PC-3 (cell line): ENCODE data around the gene TMEM43. TPM values are rescaled to one million over a fixed set of nuclear protein-coding genes. Genes with fewer than 3 reads are reported as not detected.

Experiments used
- ATAC-seq: fragments of 200-7000 bp; cut with Tn5 transposase; 2 replicates; pipeline ENCODE4 v1.9.1; 2020; ENCODE audit warnings: mild to moderate bottlenecking, moderate library complexity
- BruUV-seq: library from RNA; stranded (reverse); fragments of 400-500 nt; replicated peaks from 2 replicates; lab custom pipeline; 2021; lab: Mats Ljungman, UMichigan
- CTCF ChIA-PET: fragments of 300-600 bp; sonication (Branson Sonifier 250); formaldehyde crosslinking; loops from one replicate; lab custom pipeline; 2022; ENCODE audit warnings: antibody characterized with exemption; lab: Charles Lee
- POLR2A ChIA-PET: fragments of 300-600 bp; sonication (Branson Sonifier 250); formaldehyde crosslinking; loops from one replicate; lab custom pipeline; 2022; ENCODE audit warnings: antibody characterized with exemption; ENCODE audit not compliant: unreplicated experiment; lab: Charles Lee
- DNase-seq: peaks from one replicate; pipeline ENCODE4 v3.0.0-alpha.2; 2015
- H2AFZ ChIP-seq: fragments of 300-600 bp; sonication (generic); 2 replicates; pipeline ENCODE4 v1.6.0; 2016; ENCODE audit warnings: antibody characterized with exemption, low read length
- H3F3A ChIP-seq: fragments of 300-600 bp; sonication (generic); one replicate; pipeline ENCODE4 v1.6.0; 2017; ENCODE audit warnings: antibody characterized with exemption, low read length, control low read depth, mild to moderate bottlenecking; ENCODE audit not compliant: unreplicated experiment
- H3K27ac ChIP-seq: fragments of 300-600 bp; sonication (generic); 2 replicates; pipeline ENCODE4 v1.5.1; 2016; ENCODE audit warnings: mild to moderate bottlenecking, low read length
- H3K27me3 ChIP-seq: fragments of 300-600 bp; sonication (generic); 2 replicates; pipeline ENCODE4 v1.6.1; 2016; ENCODE audit warnings: low read length, mixed read lengths
- H3K36me3 ChIP-seq: fragments of 300-600 bp; sonication (generic); 2 replicates; pipeline ENCODE4 v1.6.1; 2016; ENCODE audit warnings: low read depth, mixed run types, low read length, mixed read lengths
- H3K4me1 ChIP-seq: fragments of 300-600 bp; sonication (generic); 2 replicates; pipeline ENCODE4 v1.5.1; 2016; ENCODE audit warnings: low read length; ENCODE audit not compliant: insufficient read depth
- H3K4me2 ChIP-seq: fragments of 300-600 bp; sonication (generic); 2 replicates; pipeline ENCODE4 v1.6.0; 2016; ENCODE audit warnings: low read length
- H3K4me3 ChIP-seq: fragments of 300-600 bp; sonication (generic); 2 replicates; pipeline ENCODE4 v1.5.1; 2016; ENCODE audit warnings: mild to moderate bottlenecking, low read length, mixed read lengths
- H3K79me2 ChIP-seq: fragments of 300-600 bp; sonication (generic); 2 replicates; pipeline ENCODE4 v1.6.1; 2017; ENCODE audit warnings: low read length, mixed read lengths
- H3K9ac ChIP-seq: fragments of 300-600 bp; sonication (generic); 2 replicates; pipeline ENCODE4 v1.6.0; 2016; ENCODE audit warnings: mild to moderate bottlenecking, low read length
- H3K9me2 ChIP-seq: fragments of 300-600 bp; sonication (generic); replicated peaks from 2 replicates; pipeline ENCODE4 v1.6.1; 2016; ENCODE audit warnings: mixed run types, low read length, mixed read lengths
- H3K9me3 ChIP-seq: fragments of 300-600 bp; sonication (generic); 2 replicates; pipeline ENCODE4 v1.6.1; 2016; ENCODE audit warnings: low read length, mixed read lengths
- H4K20me1 ChIP-seq: fragments of 300-600 bp; sonication (generic); 2 replicates; pipeline ENCODE4 v1.6.1; 2016; ENCODE audit warnings: low read length, mixed read lengths
- CTCF ChIP-seq: fragments of 300-600 bp; sonication (generic); conservative IDR thresholded peaks from 2 replicates; pipeline ENCODE4 v1.5.1; 2017; ENCODE audit warnings: antibody characterized with exemption, low read depth, mild to moderate bottlenecking, low read length
- EZH2 ChIP-seq: fragments of 300-600 bp; sonication (generic); IDR thresholded peaks from one replicate; pipeline ENCODE4 v1.6.1; 2017; ENCODE audit warnings: antibody characterized with exemption, mild to moderate bottlenecking, low read length; ENCODE audit not compliant: unreplicated experiment
- EZH2phosphoT487 ChIP-seq: fragments of 300-600 bp; sonication (generic); IDR thresholded peaks from 2 replicates; pipeline ENCODE4 v1.6.1; 2018; ENCODE audit warnings: mild to moderate bottlenecking, antibody characterized with exemption, low read length, borderline replicate concordance
- intact Hi-C: fragments of 100-400 bp; cut with micrococcal nuclease; formaldehyde crosslinking; loops from 2 replicates; pipeline ENCODE4 v1.9.0; 2023
- total RNA-seq: library from RNA; depleted of rRNA; stranded (reverse); fragments of >200 nt; gene quantifications from 2 replicates; pipeline ENCODE4 v1.2.3, GENCODE V29; 2014

Gene TMEM43
- total RNA-seq, 1 experiment from 2014 or later, result 83.1 TPM

DNA sequence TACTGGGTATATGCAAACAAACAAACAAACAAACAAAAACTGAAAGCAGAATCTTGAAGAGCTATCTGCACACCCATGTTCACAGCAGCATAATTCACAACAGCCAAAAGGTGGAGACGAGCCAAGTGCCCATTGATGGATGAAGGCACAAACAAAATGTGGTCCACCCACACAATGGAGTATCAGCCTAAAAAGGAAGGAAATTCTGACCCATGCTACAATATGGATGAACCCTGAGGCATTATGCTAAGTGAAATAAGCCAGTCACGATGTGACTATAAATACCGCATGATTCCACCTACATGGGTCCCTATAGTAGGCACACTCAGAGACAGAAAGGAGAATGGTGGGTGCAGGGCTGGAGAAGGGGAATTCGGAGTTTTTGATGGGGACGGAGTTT is 29.4 kb downstream of the TMEM43 start:
- POLR2A ChIA-PET, result interaction anchor here (0.6 kb wide), 1 partner anchor 16 kb away, joined by 4 read pairs; no protein-coding TSS in a partner anchor
- H3K79me2 ChIP-seq, result no peaks in the 10 kb centered on the region

DNA sequence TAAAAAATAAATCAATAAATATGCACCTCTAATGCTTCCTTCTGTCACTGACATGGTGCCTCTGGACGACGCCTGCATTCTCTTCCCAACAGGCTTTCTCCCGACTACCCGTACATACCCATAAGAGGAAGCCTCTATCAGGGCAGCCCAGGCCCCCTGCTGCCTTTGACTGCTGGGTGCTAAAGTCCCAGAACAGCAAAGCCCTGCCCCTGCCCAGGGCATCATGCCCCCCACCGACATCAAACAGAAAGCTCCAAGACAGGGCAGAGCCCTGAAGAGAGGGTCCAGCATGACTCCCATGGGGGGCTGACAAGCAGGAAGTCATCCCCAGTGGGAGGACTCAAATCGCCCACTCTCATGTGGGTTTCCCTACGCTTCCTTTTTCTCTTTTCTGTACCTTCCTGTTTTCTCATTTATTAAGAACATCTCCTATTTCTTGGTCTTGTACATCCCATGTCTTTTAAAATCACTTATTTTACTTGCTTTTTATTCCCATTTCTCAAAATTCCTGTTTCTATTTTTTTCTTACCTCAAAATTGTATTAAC is 30.1 kb downstream of the TMEM43 start:
- DNase-seq (no peak), ATAC-seq (no peak)
- Histone ChIP-seq H3K27me3 (no peaks in the 10 kb centered on the region), H3K4me3 (no peak overlapping the region), H3F3A (no peaks in the 10 kb centered on the region), H3K79me2 (no peaks in the 10 kb centered on the region), H3K4me1 (no peaks in the 10 kb centered on the region), H3K9me2 (no peaks in the 10 kb centered on the region), H2AFZ (no peak overlapping the region), H3K4me2 (no peak overlapping the region), H3K27ac (no peak overlapping the region), H3K9me3 (no peaks in the 10 kb centered on the region), H3K36me3 (peaks cover 28% of the 10 kb centered on the region), H4K20me1 (no peaks in the 10 kb centered on the region), H3K9ac (no peak overlapping the region)
- intact Hi-C loops, result no loop called here
- no peak for TF ChIP-seq EZH2
- no peak for TF ChIP-seq EZH2phosphoT487
- TF ChIP-seq CTCF, result no peak
- CTCF ChIA-PET, result no interaction called here
- BruUV-seq, result no TSS peak
- POLR2A ChIA-PET, result no interaction called here

More for the DNA sequence above, 29.4 kb downstream of the TMEM43 start:
- Histone ChIP-seq H4K20me1 (no peaks in the 10 kb centered on the region), H3K36me3 (peaks cover 23% of the 10 kb centered on the region), H3K4me1 (no peaks in the 10 kb centered on the region), H3K9me3 (no peaks in the 10 kb centered on the region), H3K27me3 (no peaks in the 10 kb centered on the region), H3F3A (no peaks in the 10 kb centered on the region), H2AFZ (no peak overlapping the region), H3K4me2 (no peak overlapping the region), H3K9me2 (no peaks in the 10 kb centered on the region), H3K9ac (no peak overlapping the region), H3K4me3 (no peak overlapping the region), H3K27ac (no peak overlapping the region)
- DNase-seq (no peak), ATAC-seq (no peak)
- TF ChIP-seq EZH2, result no peak
- no TSS peak for BruUV-seq
- CTCF ChIA-PET, result no interaction called here
- intact Hi-C loops, result no loop called here

GRCh38 chr3:14156201-14156600 is 31.3 kb downstream of the TMEM43 start:
- DNase-seq (no peak), ATAC-seq (no peak)
- no peaks in the 10 kb centered on the region for H3K9me3 ChIP-seq
- no peaks in the 10 kb centered on the region for H3K79me2 ChIP-seq
- no peak overlapping the region for H3K4me3 ChIP-seq
- no peak overlapping the region for H2AFZ ChIP-seq
- H3F3A ChIP-seq, result no peaks in the 10 kb centered on the region
- POLR2A ChIA-PET, result no interaction called here
- TF ChIP-seq EZH2 (no peak), CTCF (no peak), EZH2phosphoT487 (no peak)
- CTCF ChIA-PET, result no interaction called here
- peaks cover 40% of the 10 kb centered on the region for H3K36me3 ChIP-seq
- BruUV-seq, result no TSS peak
- no peaks in the 10 kb centered on the region for H3K9me2 ChIP-seq
- no peaks in the 10 kb centered on the region for H3K4me1 ChIP-seq
- no peaks in the 10 kb centered on the region for H3K27me3 ChIP-seq
- H3K9ac ChIP-seq, result no peak overlapping the region
- intact Hi-C loops, result no loop called here
- H4K20me1 ChIP-seq, result no peaks in the 10 kb centered on the region
- no peak overlapping the region for H3K4me2 ChIP-seq
- no peak overlapping the region for H3K27ac ChIP-seq
